Iris pigment epithelial cell (primary cell): ENCODE results near the gene CALN1.
"Not testable (repeated sequence)": the region's sequence is repeated elsewhere in the genome, so short reads cannot be mapped to it uniquely, and the experiment has no call there.

Source experiments
- DNase-seq: peaks from one replicate; pipeline ENCODE4 v3.0.0-alpha.2; 2011; ENCODE audit warnings: low read depth

CALN1 gene

GRCh38 chr7:72267291-72267800, 144.8 kb downstream of the CALN1 start:
- no peak for DNase-seq

GRCh38 chr7:72266771-72267170, 145.4 kb downstream of the CALN1 start:
- DNase-seq = no peak

- DNase-seq = no peak
Observed at GRCh38 chr7:72265071-72265904, 146.8 kb downstream of the CALN1 start.

- no peak for DNase-seq
Observed at GRCh38 chr7:72260406-72260805, 151.7 kb downstream of the CALN1 start.

- no peak for DNase-seq
Observed at GRCh38 chr7:72258074-72258473, 154.1 kb downstream of the CALN1 start.

- DNase-seq = no peak
Observed at GRCh38 chr7:72254455-72254854, 157.7 kb downstream of the CALN1 start.

GRCh38 chr7:72249106-72249505, 163.0 kb downstream of the CALN1 start:
- no peak for DNase-seq

- no peak for DNase-seq
Observed at GRCh38 chr7:72244826-72245398, 167.2 kb downstream of the CALN1 start.

GRCh38 chr7:72243329-72243728, 168.8 kb downstream of the CALN1 start:
- no peak for DNase-seq

GRCh38 chr7:72235351-72235750, 176.8 kb downstream of the CALN1 start:
- DNase-seq = no peak

- DNase-seq = no peak
Observed at GRCh38 chr7:72234086-72234485, 178.1 kb downstream of the CALN1 start.

GRCh38 chr7:72230281-72230680, 181.9 kb downstream of the CALN1 start:
- no peak for DNase-seq

- no peak for DNase-seq
Observed at GRCh38 chr7:72223351-72223750, 188.8 kb downstream of the CALN1 start.

- DNase-seq = no peak
Observed at GRCh38 chr7:72222136-72222535, 190.0 kb downstream of the CALN1 start.

- DNase-seq = no peak
Observed at GRCh38 chr7:72219500-72219899, 192.6 kb downstream of the CALN1 start.

GRCh38 chr7:72217151-72217550, 195.0 kb downstream of the CALN1 start:
- DNase-seq = no peak

GRCh38 chr7:72213769-72214168, 198.4 kb downstream of the CALN1 start:
- DNase-seq = no peak

GRCh38 chr7:72213081-72213480, 199.1 kb downstream of the CALN1 start:
- no peak for DNase-seq

- DNase-seq = no peak
Observed at GRCh38 chr7:72211175-72211574, 201.0 kb downstream of the CALN1 start.

- not testable (repeated sequence) for DNase-seq
Observed at GRCh38 chr7:72209006-72209405, 203.1 kb downstream of the CALN1 start.

GRCh38 chr7:72196176-72196575, 216.0 kb downstream of the CALN1 start:
- no peak for DNase-seq

GRCh38 chr7:72190919-72191318, 221.2 kb downstream of the CALN1 start:
- DNase-seq = no peak

GRCh38 chr7:72190146-72190545, 222.0 kb downstream of the CALN1 start:
- no peak for DNase-seq

- DNase-seq = no peak
Observed at GRCh38 chr7:72187179-72187578, 225.0 kb downstream of the CALN1 start.
